SK-N-SH treated with all-trans-retinoic acid at 6 μM for 48 hours (cell line): ENCODE measurements around the gene POP4.

Source experiments
- ARNTL ChIP-seq: fragments of 450-650 bp; formaldehyde crosslinking; IDR thresholded peaks from 2 replicates; pipeline ENCODE4 v1.5.0; 2020; ENCODE audit warnings: low read depth, mild to moderate bottlenecking, moderate library complexity, borderline replicate concordance
- BACH2 ChIP-seq: fragments of 250-450 bp; sonication (Bioruptor Pico); IDR thresholded peaks from 2 replicates; pipeline ENCODE4 v1.9.0; 2021; ENCODE audit warnings: mild to moderate bottlenecking, borderline replicate concordance
- CREB5 ChIP-seq: fragments of 250-450 bp; sonication (Bioruptor Pico); IDR thresholded peaks from 2 replicates; pipeline ENCODE4 v1.5.1; 2020; ENCODE audit warnings: low read depth, mild to moderate bottlenecking, moderate library complexity
- GLIS3 ChIP-seq: fragments of 250-450 bp; sonication (Bioruptor Pico); IDR thresholded peaks from 2 replicates; pipeline ENCODE4 v1.5.0; 2020; ENCODE audit warnings: mild to moderate bottlenecking, moderate library complexity
- ISL1 ChIP-seq: fragments of 250-450 bp; sonication (Bioruptor Pico); IDR thresholded peaks from 2 replicates; pipeline ENCODE4 v2.1.2; 2022; ENCODE audit warnings: mild to moderate bottlenecking, moderate library complexity
- PATZ1 ChIP-seq: fragments of 250-450 bp; sonication (Bioruptor Pico); IDR thresholded peaks from 2 replicates; pipeline ENCODE4 v1.8.0; 2020; ENCODE audit warnings: mild to moderate bottlenecking, moderate library complexity, borderline replicate concordance
- POU6F1 ChIP-seq: fragments of 250-450 bp; sonication (Bioruptor Pico); IDR thresholded peaks from 2 replicates; pipeline ENCODE4 v1.8.0; 2021; ENCODE audit warnings: low read depth, mild to moderate bottlenecking, moderate library complexity, borderline replicate concordance
- RARB ChIP-seq: fragments of 250-450 bp; sonication (Bioruptor Pico); IDR thresholded peaks from 2 replicates; pipeline ENCODE4 v1.8.0; 2021; ENCODE audit warnings: mild to moderate bottlenecking, moderate library complexity
- TOX ChIP-seq: fragments of 250-450 bp; sonication (Bioruptor Pico); IDR thresholded peaks from 2 replicates; pipeline ENCODE4 v1.8.0; 2021; ENCODE audit warnings: mild to moderate bottlenecking, moderate library complexity, borderline replicate concordance
- ZC3H10 ChIP-seq: fragments of 250-450 bp; sonication (Bioruptor Pico); IDR thresholded peaks from 2 replicates; pipeline ENCODE4 v1.5.1; 2021; ENCODE audit warnings: mild to moderate bottlenecking, moderate library complexity
- ZFP30 ChIP-seq: fragments of 450-650 bp; formaldehyde crosslinking; IDR thresholded peaks from 2 replicates; pipeline ENCODE4 v1.5.0; 2022; ENCODE audit warnings: mild to moderate bottlenecking, moderate library complexity
- ZNF565 ChIP-seq: fragments of 450-650 bp; formaldehyde crosslinking; conservative IDR thresholded peaks from 2 replicates; pipeline ENCODE4 v1.5.0; 2020; ENCODE audit warnings: low read depth, mild to moderate bottlenecking, moderate library complexity
- ZNF70 ChIP-seq: fragments of 450-650 bp; formaldehyde crosslinking; IDR thresholded peaks from 2 replicates; pipeline ENCODE4 v1.5.0; 2020; ENCODE audit warnings: mild to moderate bottlenecking, moderate library complexity
- ZNF8 ChIP-seq: fragments of 450-650 bp; formaldehyde crosslinking; IDR thresholded peaks from 2 replicates; pipeline ENCODE4 v1.5.0; 2020; ENCODE audit warnings: mild to moderate bottlenecking, moderate library complexity

- TF ChIP-seq ARNTL (CRISPR knock-in tag): no peak
- TF ChIP-seq GLIS3 (CRISPR knock-in tag): no peak
- no peak for TF ChIP-seq ZNF70 (CRISPR knock-in tag)
- TF ChIP-seq ZNF565 (CRISPR knock-in tag): no peak
- TF ChIP-seq POU6F1 (CRISPR knock-in tag): no peak
- no peak for TF ChIP-seq CREB5 (CRISPR knock-in tag)
- no peak for TF ChIP-seq PATZ1
- TF ChIP-seq ZNF8: no peak
- no peak for TF ChIP-seq BACH2
- TF ChIP-seq ZFP30 (CRISPR knock-in tag): no peak
- TF ChIP-seq ZC3H10 (CRISPR knock-in tag): no peak
- TF ChIP-seq RARB (CRISPR knock-in tag): no peak
- TF ChIP-seq ISL1 (CRISPR knock-in tag): no peak
- TF ChIP-seq TOX (CRISPR knock-in tag): no peak
Measured at GRCh38 chr19:29566496-29567054, 39.5 kb upstream of the POP4 start.
